Measurements from ENCODE around the gene EPC2.
A peak's percentile ranks its signal among the peaks of the same experiment; 100 is the strongest.
"Not testable (repeated sequence)": the region's sequence is repeated elsewhere in the genome, so short reads cannot be mapped to it uniquely, and the experiment has no call there.

Gene EPC2

DNA sequence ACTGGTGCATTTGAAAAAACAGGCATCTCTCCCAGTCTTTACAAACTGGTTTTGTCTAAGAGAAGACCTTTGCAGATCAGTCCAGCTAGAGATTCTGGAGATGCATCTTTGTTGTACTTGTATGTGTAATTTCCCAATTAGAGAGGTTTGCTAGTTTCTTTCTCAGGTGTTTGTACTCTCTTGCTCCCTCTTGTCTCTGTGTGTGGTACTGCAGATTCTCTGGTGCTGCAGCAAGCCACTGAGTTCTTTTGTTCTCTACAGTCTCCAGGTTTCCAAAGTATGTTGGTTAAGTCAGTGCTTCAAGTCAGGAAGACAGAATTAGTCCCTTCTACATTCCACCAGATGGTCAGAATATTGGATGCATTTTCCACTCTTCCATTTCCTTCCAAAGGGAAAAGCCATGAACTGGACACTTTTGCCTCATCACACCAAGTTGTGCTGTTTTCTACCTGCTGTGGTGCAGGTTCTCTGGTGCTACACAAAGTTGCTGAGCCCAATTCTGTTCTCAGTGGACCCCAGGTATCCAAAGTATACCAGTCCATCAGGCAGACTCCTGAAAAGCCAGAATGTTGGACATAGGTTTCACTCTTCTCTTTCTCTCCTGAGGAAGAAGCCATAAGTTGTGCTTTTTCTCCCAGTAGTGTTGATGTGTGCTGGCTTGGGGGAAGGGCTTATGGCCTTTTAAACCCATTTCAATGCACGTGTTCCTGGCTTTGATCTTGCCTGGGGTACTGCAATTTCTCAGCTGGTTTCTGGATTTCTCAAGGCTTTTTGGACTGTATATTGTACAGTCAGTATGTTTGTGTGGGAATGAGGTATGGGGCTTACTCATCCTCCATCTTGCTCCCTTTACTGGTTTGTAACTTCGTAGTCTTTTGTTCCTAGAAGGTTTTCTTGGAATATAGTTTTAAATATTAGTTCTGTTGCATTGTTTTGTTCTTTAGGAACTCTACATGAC lies 29.8 kb downstream of the EPC2 start:
- DNase-seq (ENCODE audit: low read depth in 2 of 2) = peak in 1 of 2 donors; percentile 8

DNA sequence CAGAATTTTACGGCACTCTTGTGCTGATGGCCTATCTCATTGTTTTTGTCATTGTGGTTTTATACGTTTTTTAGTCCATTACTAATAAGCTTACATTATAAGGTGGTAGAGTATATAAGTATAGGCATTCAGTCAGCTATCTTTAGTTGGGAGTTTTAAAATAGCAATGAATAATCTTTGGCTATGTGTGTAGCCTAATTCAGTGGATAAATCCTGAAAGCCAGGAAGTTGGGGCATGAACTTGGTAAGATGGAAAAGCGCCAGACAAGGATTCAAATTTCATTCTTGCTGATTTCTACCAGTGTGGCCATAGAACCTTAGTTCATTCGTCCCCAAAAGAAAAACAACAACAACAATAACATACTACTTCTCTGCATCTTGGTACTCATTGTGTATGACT lies 31.2 kb downstream of the EPC2 start:
- DNase-seq (ENCODE audit: low read depth in 2 of 2) = no peak

DNA sequence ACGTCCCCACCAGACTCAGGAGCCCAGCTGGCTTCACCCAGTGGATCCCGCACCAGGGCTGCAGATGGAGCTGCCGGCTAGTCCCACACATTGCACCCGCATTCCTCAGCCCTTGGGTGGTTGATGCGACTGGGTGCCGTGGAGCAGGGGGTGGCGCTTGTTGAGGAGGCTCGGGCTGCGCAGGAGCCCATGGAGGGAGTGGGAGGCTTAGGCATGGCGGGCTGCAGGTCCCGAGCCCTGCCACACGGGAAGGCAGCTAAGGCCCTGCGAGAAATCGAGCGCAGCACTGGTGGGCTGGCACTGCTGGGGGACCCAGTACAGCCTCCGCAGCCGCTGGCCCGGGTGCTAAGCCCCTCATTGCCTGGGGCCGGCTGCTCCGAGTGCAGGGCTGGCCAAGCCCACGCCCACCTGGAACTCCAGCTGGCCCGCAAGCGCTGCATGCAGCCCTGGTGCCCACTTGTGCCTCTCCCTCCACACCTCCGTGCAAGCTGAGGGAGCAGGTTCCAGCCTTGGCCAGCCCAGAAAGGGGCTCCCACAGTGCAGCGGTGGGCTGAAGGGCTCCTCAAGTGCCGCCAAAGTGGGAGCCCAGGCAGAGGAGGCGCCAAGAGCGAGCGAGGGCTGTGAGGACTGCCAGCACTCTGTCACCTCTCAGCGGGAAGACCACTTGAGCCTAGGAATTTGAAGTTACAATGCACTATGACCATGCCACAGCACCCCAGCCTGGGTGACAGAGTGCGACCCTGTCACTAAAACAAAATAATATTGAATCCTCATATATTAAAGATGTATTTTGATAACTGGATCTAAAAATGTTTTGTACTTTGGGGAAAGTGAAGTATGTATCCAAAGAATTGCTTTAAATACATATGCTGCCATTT lies 34.0 kb downstream of the EPC2 start:
- DNase-seq (ENCODE audit: low read depth in 2 of 2) = not testable (repeated sequence)

DNA sequence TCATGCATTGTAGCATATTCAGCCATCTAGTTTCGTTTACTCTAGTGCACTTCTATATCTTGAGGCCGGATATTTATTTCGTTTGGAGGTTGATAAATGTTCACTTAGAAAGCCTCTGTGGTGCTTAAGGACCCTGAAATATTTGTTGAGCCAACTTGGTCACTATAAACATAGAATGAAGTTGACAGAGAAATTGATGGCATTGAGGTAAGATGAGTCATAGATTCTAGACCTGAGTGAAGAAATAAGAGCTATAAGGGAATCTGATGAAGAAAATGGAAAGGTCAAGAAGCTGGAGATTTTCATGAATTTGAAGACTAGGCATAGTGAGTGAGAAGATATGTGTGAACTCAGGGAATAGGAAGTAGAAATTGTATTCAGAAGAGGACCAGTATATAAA lies 35.9 kb downstream of the EPC2 start:
- DNase-seq (ENCODE audit: low read depth in 2 of 2) = no peak

DNA sequence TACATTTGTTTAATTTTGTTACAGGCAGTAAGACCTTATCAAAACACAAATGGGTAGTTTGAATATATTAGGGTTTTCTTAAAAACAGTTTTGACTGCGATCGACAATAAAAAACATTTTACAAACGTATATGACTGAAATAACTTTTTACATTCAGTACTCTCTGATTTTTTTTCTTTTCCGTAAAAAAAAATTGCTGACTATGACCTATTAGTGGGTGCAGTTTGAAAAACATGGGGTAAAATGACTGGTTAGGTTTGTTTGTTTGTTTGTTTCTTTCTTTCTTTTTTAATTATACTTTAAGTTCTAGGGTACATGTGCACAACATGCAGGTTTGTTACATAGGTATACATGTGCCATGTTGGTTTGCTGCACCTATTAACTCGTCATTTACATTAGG lies 36.9 kb downstream of the EPC2 start:
- DNase-seq (ENCODE audit: low read depth in 2 of 2) = no peak

DNA sequence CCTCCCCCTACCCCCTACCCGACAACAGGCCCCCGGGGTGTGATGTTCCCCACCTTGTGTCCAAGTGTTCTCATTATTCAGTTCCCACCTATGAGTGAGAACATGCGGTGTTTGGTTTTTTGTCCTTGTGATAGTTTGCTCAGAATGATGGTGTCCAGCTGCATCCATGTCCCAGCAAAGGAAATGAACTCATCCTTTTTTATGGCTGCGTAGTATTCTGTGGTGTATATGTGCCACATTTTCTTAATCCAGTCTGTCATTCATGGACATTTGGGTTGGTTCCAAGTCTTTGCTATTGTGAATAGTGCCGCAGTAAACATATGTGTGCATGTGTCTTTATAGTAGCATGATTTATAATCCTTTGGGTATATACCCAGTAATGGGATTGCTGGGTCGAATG lies 37.3 kb downstream of the EPC2 start:
- not testable (repeated sequence) for DNase-seq (ENCODE audit: low read depth in 2 of 2)

DNA sequence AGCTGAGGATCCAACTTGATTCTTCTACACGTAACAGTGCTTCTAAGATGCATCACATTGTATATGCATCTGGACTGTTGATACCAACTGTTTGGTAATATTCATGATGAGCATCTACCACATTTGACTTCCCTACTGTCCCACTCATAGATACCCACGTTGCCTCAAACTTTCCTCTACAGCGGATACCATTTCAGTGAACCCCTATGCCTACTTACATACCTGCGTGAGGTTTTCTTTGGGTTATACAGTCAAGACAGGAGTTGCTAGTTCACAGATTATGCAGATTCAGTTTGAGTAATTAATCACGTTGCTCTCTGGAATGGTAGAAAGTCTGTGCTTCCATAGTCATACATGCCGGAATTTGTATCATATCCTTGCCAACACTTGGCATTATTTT lies 40.0 kb downstream of the EPC2 start:
- DNase-seq (ENCODE audit: low read depth in 2 of 2) = no peak

DNA sequence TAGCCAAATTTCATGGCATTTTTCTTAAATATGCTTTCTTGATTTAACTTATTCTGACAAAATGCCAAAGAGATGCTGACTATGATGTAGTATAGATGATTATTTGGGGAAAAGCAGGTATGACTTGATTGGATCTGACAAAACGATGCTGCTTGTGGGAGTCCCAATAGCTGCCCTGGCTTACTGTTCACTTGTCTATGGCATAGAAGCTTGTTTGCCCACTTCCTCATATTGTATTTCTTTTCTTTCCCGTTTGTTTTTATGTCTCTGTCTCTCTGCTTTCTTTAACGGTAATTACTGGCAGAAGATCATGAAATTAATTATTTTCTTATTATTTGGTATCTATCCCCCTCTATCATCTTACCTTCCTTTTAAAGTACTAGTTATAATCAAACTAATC lies 43.0 kb downstream of the EPC2 start:
- DNase-seq (ENCODE audit: low read depth in 2 of 2) = no peak

DNA sequence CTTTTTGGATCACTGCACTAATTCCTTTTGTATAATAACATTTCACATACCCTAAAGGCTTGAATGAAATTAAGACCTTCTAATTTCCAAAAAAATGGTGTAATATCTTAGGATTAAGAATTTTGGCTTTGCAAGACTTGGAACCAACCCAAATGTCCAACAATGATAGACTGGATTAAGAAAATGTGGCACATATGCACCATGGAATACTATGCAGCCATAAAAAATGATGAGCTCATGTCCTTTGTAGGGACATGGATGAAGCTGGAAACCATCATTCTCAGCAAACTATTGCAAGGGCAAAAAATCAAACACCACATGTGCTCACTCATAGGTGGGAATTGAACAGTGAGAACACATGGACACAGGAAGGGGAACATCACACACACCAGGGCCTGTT lies 43.5 kb downstream of the EPC2 start:
- DNase-seq (ENCODE audit: low read depth in 2 of 2) = not testable (repeated sequence)

DNA sequence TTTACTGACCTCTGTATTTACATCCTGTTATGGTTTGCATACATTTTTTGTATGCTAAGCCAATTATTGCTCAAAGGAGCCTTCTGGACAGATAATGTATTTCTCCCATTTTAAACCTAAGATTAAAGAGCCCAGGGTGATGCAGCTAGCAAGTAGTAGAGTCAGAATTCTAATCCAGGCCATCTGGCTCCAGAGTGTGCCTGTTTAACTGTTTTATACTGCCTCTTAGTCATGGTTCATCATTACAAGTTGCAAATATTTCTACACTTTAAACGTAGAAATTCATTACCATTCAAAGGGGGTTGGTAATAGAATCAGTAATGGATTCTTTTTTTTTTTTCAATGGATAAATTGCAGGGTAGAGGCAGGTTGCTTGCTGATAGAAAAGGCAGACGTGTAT lies 52.4 kb downstream of the EPC2 start:
- no peak for DNase-seq (ENCODE audit: low read depth in 2 of 2)

DNA sequence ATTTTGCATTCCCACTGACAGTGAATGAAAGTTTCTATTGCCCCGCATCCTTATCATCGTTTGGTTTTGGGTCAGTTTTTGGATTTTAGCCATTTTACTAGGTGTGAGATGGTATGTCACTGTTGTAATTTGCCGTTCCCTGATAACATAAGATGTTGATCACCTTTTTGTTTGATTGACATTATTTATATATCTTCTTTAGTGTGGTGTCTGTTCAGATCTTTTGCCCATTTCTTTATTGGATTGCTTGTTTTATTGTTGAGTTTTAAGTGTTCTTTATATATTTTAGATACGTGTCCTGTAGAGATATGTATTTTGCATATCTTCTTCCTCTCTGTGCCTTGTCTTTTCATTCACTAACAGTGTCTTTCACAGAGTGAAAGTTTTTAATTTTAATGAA lies 55.3 kb downstream of the EPC2 start:
- DNase-seq (ENCODE audit: low read depth in 2 of 2) = no peak

DNA sequence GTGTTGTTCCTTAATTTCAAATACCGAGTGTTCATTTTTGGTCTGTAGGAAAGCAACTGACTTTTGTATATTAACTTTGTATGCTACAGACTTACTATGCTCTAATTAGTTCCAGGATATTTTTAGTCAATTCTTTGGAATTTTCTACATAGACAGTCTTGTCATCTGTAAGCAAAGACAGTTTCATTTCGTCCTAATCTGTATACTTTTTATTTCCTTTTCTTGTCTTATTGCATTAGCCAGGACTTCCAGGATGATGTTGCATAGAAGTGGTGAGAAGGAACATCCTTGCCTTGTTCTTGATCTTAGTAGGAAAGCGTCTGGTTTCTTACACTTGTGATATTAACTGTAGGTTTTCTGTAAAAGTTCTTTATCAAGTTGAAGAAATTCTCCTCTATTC lies 56.5 kb downstream of the EPC2 start:
- DNase-seq (ENCODE audit: low read depth in 2 of 2) = no peak

DNA sequence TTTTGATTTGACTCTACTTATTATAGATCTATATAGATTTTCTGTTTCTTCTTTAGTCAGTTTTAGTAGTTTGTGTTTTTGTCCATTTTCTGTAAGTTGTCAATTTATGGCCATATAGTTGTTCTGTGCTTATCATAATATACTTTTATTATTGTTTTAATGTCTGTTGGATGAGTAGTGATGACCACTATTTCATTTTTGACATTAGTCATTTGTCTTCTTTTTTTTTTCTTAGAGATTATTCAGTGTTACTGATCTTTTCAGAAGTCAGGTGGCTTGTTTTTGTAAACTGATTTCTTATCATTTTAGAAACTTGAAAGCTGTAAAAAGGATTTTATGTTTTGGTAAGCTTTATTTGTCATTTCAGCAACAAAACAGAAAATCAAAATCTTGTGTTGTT lies 57.3 kb downstream of the EPC2 start:
- DNase-seq (ENCODE audit: low read depth in 2 of 2) = no peak

DNA sequence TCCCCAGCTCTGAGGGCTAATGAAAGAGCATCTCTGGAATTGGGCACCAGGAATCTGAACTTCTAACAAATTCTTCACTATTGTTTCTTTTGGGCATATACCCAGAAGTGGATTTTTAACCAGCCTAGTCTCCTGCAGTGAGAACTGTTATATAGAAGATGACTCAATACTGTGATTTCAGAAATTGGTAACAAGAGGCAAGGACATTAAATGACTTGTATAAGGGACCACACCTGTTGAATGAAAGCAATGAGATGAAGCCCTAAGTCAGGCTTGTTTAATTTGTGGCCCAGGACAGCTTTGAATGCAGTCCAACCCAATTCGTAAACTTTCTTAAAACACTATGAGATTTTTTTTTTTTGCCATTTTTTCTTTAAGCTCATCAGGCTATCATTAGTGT lies 57.9 kb downstream of the EPC2 start:
- no peak for DNase-seq (ENCODE audit: low read depth in 2 of 2)

DNA sequence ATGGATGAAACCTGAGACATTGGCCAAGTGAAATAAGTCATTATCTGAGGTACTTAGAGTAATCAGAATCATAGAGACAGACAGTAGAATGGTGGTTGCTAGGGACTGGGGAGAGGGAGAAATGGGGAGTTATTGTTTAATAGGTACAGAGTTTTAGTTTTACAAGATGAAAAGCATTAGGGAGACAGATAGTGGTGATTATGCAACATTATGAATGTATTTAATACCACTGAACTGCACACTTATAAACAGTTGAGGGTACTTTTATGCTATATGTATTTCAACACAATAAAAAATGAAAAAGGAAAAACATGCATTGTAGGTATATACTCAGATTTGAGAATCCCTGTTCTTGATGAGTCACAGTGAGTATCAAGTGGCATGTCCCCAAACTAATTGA lies 59.7 kb downstream of the EPC2 start:
- no peak for DNase-seq (ENCODE audit: low read depth in 2 of 2)

DNA sequence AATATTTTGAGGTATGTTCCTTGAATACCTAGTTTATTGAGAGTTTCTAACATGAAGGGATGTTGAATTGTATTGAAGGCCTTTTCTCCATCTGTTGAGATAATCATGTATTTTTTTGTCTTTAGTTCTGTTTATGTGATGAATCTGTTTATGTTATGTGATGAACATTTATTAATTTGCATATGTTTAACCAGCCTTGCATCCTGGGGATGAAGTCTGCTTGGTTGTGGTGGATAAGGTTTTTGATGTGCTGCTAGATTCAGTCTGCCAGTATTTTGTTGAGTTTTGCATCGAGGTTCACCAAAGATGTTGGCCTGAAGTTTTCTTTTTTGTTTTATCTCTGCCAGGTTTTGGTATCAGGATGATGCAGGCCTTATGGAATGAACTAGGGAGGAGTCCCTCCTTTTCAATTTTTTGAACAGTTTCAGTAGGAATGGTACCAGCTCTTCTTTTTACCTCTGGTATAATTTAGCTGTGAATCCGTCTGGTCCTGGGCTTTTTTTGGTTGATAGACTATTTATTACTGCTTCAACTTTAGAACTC lies 71.9 kb downstream of the EPC2 start:
- DNase-seq (ENCODE audit: low read depth in 2 of 2) = no peak

DNA sequence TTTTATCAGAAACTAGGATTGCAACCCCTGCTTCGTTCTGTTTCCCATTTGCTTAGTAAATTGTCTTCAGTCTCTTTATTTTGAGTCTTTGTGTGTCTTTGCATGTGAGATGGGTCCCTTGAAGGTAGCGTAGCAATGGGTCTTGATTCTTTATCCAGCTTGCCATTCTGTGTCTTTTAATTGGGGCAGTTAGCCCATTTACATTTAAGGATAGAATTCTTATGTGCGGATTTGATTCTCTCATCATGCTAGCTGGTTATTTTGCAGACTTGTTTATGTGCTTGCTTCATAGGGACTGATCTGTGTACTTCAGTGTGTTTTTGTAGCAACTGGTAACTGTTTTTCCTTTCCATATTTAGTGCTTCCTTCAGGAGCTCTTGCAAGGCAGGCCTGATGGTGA lies 73.5 kb downstream of the EPC2 start:
- no peak for DNase-seq (ENCODE audit: low read depth in 2 of 2)

DNA sequence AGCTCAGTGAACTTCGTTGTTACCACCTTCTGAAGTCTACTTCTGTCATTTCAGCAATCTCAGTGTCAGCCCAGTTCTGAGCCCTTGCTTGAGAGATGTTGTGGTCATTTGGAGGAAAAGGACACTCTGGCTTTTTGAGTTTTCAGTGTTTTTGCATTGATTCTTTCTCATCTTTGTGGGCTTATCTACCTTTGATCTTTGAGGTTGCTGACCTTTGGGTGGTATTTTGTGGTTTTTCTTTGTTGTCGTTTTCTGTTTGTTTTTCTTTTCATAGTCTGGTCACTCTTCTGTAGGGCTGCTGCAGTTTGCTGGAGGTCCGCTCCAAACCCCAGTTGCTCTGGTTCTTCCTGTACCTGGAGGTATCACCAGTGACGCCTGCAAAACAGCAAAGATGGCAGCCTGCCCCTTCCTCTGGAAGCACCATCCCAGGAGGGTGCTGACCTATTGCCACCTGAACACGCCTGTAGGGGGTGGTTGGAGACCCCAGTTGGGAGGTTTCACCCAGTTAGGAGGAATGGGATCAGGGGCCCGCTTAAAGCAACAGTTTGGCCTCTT lies 74.7 kb downstream of the EPC2 start:
- no peak for DNase-seq (ENCODE audit: low read depth in 2 of 2)

DNA sequence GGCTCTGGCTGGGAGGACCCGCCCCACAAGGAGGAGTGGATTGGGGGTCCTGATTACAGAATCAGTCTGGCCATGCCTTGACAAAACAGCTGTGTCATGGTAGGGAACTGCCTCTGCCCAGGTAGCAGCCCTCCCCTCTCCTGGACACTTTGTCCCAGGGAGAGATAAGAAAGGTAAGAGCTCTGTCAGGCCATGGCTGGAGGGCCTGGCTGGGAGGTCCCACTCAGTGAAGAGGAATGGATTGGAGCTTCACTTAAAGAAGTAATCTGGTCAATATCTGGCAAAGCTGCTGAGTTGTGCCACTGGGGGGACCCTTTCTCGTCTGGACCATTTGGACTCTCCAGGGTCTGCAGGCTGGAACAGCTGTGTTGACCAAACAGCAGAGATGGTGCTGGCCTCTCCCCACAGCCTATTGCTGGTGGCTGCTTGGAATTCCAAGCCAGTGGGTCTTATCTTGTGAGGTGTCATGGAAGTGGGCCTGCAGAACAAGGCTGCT lies 75.4 kb downstream of the EPC2 start:
- no peak for DNase-seq (ENCODE audit: low read depth in 2 of 2)

DNA sequence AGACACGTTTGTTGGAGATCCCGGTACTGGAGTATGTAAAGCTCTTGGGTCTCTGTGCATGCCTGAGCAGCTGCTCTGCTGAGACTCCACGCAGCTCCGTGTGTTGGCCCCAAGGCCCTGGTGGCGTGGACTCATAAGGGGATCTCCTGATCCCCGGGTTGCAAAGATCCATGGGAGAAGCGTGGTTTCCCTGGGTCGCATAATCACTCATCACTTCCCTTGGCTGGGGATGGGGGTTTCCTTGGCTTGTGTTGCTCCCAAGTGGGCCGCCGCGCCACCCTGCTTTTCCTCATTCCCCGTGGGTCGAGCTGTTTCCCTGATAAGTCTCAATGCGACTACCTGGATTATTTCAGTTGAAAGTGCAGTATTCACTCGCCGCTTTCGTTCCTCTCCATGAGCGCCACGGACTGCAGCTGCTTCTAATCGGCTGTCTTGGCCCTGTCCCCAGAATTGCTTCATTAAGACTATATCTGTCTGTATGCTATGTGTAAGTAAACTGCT lies 76.0 kb downstream of the EPC2 start:
- no peak for DNase-seq (ENCODE audit: low read depth in 2 of 2)

DNA sequence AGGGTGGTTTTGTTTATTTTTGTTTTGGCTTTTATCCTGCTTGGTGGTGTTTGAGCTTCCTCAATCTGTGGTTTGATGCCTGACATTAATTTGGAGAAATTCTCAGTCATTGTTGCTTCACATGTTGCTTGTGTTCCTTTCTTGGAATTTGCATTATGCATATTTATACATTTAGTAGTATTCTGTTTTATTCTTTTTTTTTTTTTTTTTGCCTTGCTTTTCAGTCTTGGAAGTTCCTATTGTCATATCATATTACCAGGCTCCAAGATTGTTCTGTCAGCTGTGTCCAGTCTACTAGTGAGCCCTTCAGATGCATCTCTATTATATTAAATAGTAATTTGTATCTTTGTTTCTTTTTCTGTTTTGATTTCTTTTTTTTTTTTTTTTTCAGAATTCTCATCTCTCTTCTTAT lies 77.0 kb downstream of the EPC2 start:
- no peak for DNase-seq (ENCODE audit: low read depth in 2 of 2)

Data from stimulated activated CD8-positive, alpha-beta memory T cell treated with anti-CD3 and anti-CD28 coated beads, Interleukin-15, amount 100 ng/mL, for 48 hours (primary cell).